Measurements from ENCODE around the gene NEDD8.

NEDD8 gene

GRCh38 chr14:24232121-24232644 is at the start of gene NEDD8:
NEDD8 (minus strand) TSS chr14:24232367; CDS start chr14:24232267, 100 bp downstream.
- H3K27me3 ChIP-seq (ENCODE audit: low read length), result no peaks in the 10 kb centered on the region
- peak within 1 kb of the TSS; percentile 85 for H3K4me2 ChIP-seq (ENCODE audit: low read depth, low read length, poor library complexity, severe bottlenecking)
- TF ChIP-seq, protein P1, sequence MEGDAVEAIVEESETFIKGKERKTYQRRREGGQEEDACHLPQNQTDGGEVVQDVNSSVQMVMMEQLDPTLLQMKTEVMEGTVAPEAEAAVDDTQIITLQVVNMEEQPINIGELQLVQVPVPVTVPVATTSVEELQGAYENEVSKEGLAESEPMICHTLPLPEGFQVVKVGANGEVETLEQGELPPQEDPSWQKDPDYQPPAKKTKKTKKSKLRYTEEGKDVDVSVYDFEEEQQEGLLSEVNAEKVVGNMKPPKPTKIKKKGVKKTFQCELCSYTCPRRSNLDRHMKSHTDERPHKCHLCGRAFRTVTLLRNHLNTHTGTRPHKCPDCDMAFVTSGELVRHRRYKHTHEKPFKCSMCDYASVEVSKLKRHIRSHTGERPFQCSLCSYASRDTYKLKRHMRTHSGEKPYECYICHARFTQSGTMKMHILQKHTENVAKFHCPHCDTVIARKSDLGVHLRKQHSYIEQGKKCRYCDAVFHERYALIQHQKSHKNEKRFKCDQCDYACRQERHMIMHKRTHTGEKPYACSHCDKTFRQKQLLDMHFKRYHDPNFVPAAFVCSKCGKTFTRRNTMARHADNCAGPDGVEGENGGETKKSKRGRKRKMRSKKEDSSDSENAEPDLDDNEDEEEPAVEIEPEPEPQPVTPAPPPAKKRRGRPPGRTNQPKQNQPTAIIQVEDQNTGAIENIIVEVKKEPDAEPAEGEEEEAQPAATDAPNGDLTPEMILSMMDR (IDR thresholded peaks at IDR 0.05; ENCODE audit: insufficient read depth, low read length, poor library complexity, severe bottlenecking), result no peak
- no peak for TF ChIP-seq EZH2phosphoT487 (conservative IDR thresholded peaks at IDR 0.05; ENCODE audit: low read length)
- peaks cover 20% of the 10 kb centered on the region; the same call in 1 of the 2 replicates for H3F3A ChIP-seq (ENCODE audit: insufficient read depth)
- peak within 1 kb of the TSS; percentile 93 for H2AFZ ChIP-seq (ENCODE audit: low read depth, low read length, severe bottlenecking)
- H3K27ac ChIP-seq (ENCODE audit: low read depth, low read length), result peak within 1 kb of the TSS; percentile 74
- H3K36me3 ChIP-seq (ENCODE audit: low read length), result peaks cover 3% of the 10 kb centered on the region; the same call in 1 of the 2 replicates
- H3K4me3 ChIP-seq (ENCODE audit: insufficient read depth, low read length, poor library complexity, severe bottlenecking), result peak within 1 kb of the TSS; percentile 99
- H4K20me1 ChIP-seq (ENCODE audit: low read depth, low read length), result no peaks in the 10 kb centered on the region
- no peaks in the 10 kb centered on the region for H3K9me3 ChIP-seq (ENCODE audit: insufficient read depth, low read length)
- peak within 1 kb of the TSS; percentile 81 for H3K9ac ChIP-seq (ENCODE audit: low read length)
- H3K79me2 ChIP-seq (ENCODE audit: insufficient read depth, low read length), result peaks cover 54% of the 10 kb centered on the region
- no peaks in the 10 kb centered on the region for H3K9me2 ChIP-seq (replicated peaks; ENCODE audit: insufficient read depth, low read length)

- Histone ChIP-seq H4K20me1 (ENCODE audit: low read depth, low read length) (no peaks in the 10 kb centered on the region), H3K9me3 (ENCODE audit: insufficient read depth, low read length) (no peaks in the 10 kb centered on the region), H3K9ac (ENCODE audit: low read length) (no peak overlapping the region), H3K27ac (ENCODE audit: low read depth, low read length) (no peak overlapping the region), H3K9me2 (replicated peaks; ENCODE audit: insufficient read depth, low read length) (no peaks in the 10 kb centered on the region), H3K27me3 (ENCODE audit: low read length) (no peaks in the 10 kb centered on the region), H2AFZ (ENCODE audit: low read depth, low read length, severe bottlenecking) (no peak overlapping the region), H3K4me3 (ENCODE audit: insufficient read depth, low read length, poor library complexity, severe bottlenecking) (no peak overlapping the region), H3K4me2 (ENCODE audit: low read depth, low read length, poor library complexity, severe bottlenecking) (no peak overlapping the region), H3K36me3 (ENCODE audit: low read length) (no peaks in the 10 kb centered on the region), H3F3A (ENCODE audit: insufficient read depth) (no peaks in the 10 kb centered on the region), H3K79me2 (ENCODE audit: insufficient read depth, low read length) (no peaks in the 10 kb centered on the region)
- no peak for TF ChIP-seq EZH2phosphoT487 (conservative IDR thresholded peaks at IDR 0.05; ENCODE audit: low read length)
- TF ChIP-seq, protein P1 (IDR thresholded peaks at IDR 0.05; ENCODE audit: insufficient read depth, low read length, poor library complexity, severe bottlenecking), result no peak
Observed at GRCh38 chr14:24281636-24282035, 49.5 kb upstream of the NEDD8 start.

GRCh38 chr14:24280797-24281460 is 48.8 kb upstream of the NEDD8 start:
- Histone ChIP-seq H3K4me2 (ENCODE audit: low read depth, low read length, poor library complexity, severe bottlenecking) (no peak overlapping the region), H2AFZ (ENCODE audit: low read depth, low read length, severe bottlenecking) (no peak overlapping the region), H3K27me3 (ENCODE audit: low read length) (no peaks in the 10 kb centered on the region), H3K9me2 (replicated peaks; ENCODE audit: insufficient read depth, low read length) (no peaks in the 10 kb centered on the region), H3K9me3 (ENCODE audit: insufficient read depth, low read length) (no peaks in the 10 kb centered on the region), H3F3A (ENCODE audit: insufficient read depth) (no peaks in the 10 kb centered on the region), H3K9ac (ENCODE audit: low read length) (no peak overlapping the region), H3K27ac (ENCODE audit: low read depth, low read length) (no peak overlapping the region), H3K79me2 (ENCODE audit: insufficient read depth, low read length) (no peaks in the 10 kb centered on the region), H3K4me3 (ENCODE audit: insufficient read depth, low read length, poor library complexity, severe bottlenecking) (no peak overlapping the region), H3K36me3 (ENCODE audit: low read length) (no peaks in the 10 kb centered on the region), H4K20me1 (ENCODE audit: low read depth, low read length) (no peaks in the 10 kb centered on the region)
- TF ChIP-seq, protein P1 (IDR thresholded peaks at IDR 0.05; ENCODE audit: insufficient read depth, low read length, poor library complexity, severe bottlenecking), result no peak
- no peak for TF ChIP-seq EZH2phosphoT487 (conservative IDR thresholded peaks at IDR 0.05; ENCODE audit: low read length)

Measured in SU-DHL-6 (cell line).